Measurements from ENCODE around the gene PDGFC. TPM values are rescaled to one million over a fixed set of nuclear protein-coding genes. Genes with fewer than 3 reads are reported as not detected.

PDGFC gene
- total and polyA plus RNA-seq, 2 of the 8 experiments (the other 6 are each of a cell fraction or from before 2014, with no cell fraction given): 0.65 to 2.7 TPM

DNA sequence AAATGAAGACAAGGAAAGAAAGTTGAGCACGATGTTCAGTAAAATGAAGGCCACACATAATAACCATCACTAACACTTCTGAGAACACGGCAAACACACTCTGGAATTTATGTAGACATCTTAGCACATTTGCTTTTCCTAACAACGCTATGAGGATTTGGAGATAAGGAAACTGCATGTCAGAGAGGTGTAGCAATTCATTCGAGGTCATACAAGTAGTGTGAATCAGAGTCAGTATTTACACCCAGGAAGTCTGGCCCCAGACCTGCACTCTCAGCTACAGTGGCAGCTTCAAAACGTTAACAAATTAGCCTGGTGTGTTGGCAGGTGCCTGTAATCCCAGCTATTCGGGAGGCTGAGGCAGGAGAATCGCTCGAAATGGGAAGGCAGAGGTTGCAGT, 253.4 kb downstream of the PDGFC start:
- no peaks in the 10 kb centered on the region for H3K79me1 ChIP-seq (ENCODE audit: low read depth, low read length)
- no peak overlapping the region for H4K5ac ChIP-seq (ENCODE audit: insufficient read length, low read depth, low read length)
- H2BK120ac ChIP-seq (replicated peaks; ENCODE audit: low read depth, low read length): no peak overlapping the region
- H3K4ac ChIP-seq (replicated peaks; ENCODE audit: insufficient read length, low read depth, low read length): no peak overlapping the region
- H3K4me3 ChIP-seq (ENCODE audit: extremely low read depth in 1 of 4, insufficient read depth in 2 of 4, low read depth in 3 of 4, low read length in 4 of 4): no peak overlapping the region
- no peak overlapping the region for H3K23ac ChIP-seq (ENCODE audit: insufficient read length)
- no peak overlapping the region for H2BK15ac ChIP-seq (ENCODE audit: low read length)
- no peak overlapping the region for H2AK5ac ChIP-seq (ENCODE audit: low read depth, low read length)
- H2BK12ac ChIP-seq (ENCODE audit: low read depth, low read length): no peak overlapping the region
- H4K20me1 ChIP-seq (replicated peaks in 1 of 2; ENCODE audit: control insufficient read depth in 1 of 2, insufficient read depth in 2 of 2, low read length in 2 of 2): no peaks in the 10 kb centered on the region
- H3K56ac ChIP-seq (replicated peaks; ENCODE audit: insufficient read length, low read depth, low read length): no peak overlapping the region
- H3K4me1 ChIP-seq (replicated peaks in 1 of 4; ENCODE audit: control insufficient read depth in 3 of 4, insufficient read depth in 4 of 4, low read length in 3 of 4): no peaks in the 10 kb centered on the region
- H3K27ac ChIP-seq (ENCODE audit: low read depth, low read length): no peak overlapping the region
- DNase-seq (ENCODE audit: low read depth in 1 of 2, low spot score in 2 of 2) (no peak), FAIRE-seq (no peak)
- no peak overlapping the region for H3K9ac ChIP-seq (replicated peaks in 1 of 4; ENCODE audit: extremely low read depth in 1 of 4, low read depth in 3 of 4, low read length in 3 of 4)
- no peaks in the 10 kb centered on the region for H3K27me3 ChIP-seq (replicated peaks in 1 of 4; ENCODE audit: control insufficient read depth in 3 of 4, extremely low read depth in 1 of 4, insufficient read depth in 3 of 4, low read length in 3 of 4)
- WGBS, 2 experiments (ENCODE audit: extremely low coverage in 1 of 2, insufficient coverage in 1 of 2, insufficient read length in 1 of 2, insufficient replicate concordance in 2 of 2, low coverage in 1 of 2, low lambda C conversion rate in 2 of 2, missing lambda C conversion rate in 1 of 2): 85% methylated on average over 8 of the region's 8 CpGs; no CpG with 5 or more reads in 1 of the 2 experiments
- H2BK20ac ChIP-seq (ENCODE audit: low read length): no peak overlapping the region
- no peak overlapping the region for H3K4me2 ChIP-seq (ENCODE audit: insufficient read depth in 1 of 2, low read depth in 2 of 2, low read length in 2 of 2)
- H3K9me3 ChIP-seq (ENCODE audit: insufficient read depth in 2 of 2, low read depth in 1 of 2, low read length in 1 of 2): no peaks in the 10 kb centered on the region
- H3K18ac ChIP-seq (ENCODE audit: extremely low read depth, low read length): no peak overlapping the region
- H4K91ac ChIP-seq (replicated peaks; ENCODE audit: insufficient read length, low read length): no peak overlapping the region
- no peaks in the 10 kb centered on the region for H3K36me3 ChIP-seq (ENCODE audit: control insufficient read depth in 2 of 4, insufficient read depth in 4 of 4, low read length in 3 of 4)
- no peaks in the 10 kb centered on the region for H3K23me2 ChIP-seq (ENCODE audit: low read depth, low read length)
- H3K14ac ChIP-seq (ENCODE audit: insufficient read length): no peak overlapping the region
- ChIA-PET POLR2A (ENCODE audit: partially characterized antibody) (no interaction called here), CTCF (ENCODE audit: partially characterized antibody) (no interaction called here)
- H4K8ac ChIP-seq (ENCODE audit: extremely low read depth, insufficient read depth, low read length): no peak overlapping the region
- no peak overlapping the region for H2BK5ac ChIP-seq (ENCODE audit: low read depth, low read length)
- H3K79me2 ChIP-seq (ENCODE audit: control insufficient read depth in 1 of 2, insufficient read depth in 2 of 2, low read length in 2 of 2): no peaks in the 10 kb centered on the region
- no peak overlapping the region for H2AFZ ChIP-seq (ENCODE audit: low read length)
- TF ChIP-seq KDM5A (IDR thresholded peaks at IDR 0.05; ENCODE audit: low read length) (no peak), POU5F1 (IDR thresholded peaks at IDR 0.05; ENCODE audit: low read depth, low read length) (no peak), SP2 (IDR thresholded peaks at IDR 0.05; ENCODE audit: low read length) (no peak), CBX5 (IDR thresholded peaks at IDR 0.05; ENCODE audit: low read depth, low read length) (no peak), GABPA (IDR thresholded peaks at IDR 0.05; ENCODE audit: borderline replicate concordance, insufficient read depth, low read length) (no peak), SIN3A (conservative IDR thresholded peaks at IDR 0.05 in 1 of 2, IDR thresholded peaks at IDR 0.05 in 1 of 2; ENCODE audit: low read depth in 1 of 2, low read length in 2 of 2) (no peak), TEAD4 (IDR thresholded peaks at IDR 0.05; ENCODE audit: low read depth, low read length) (no peak), SP1 (IDR thresholded peaks at IDR 0.05; ENCODE audit: low read depth, low read length) (no peak), SUZ12 (IDR thresholded peaks at IDR 0.05; ENCODE audit: low read length) (no peak), CTBP2 (IDR thresholded peaks at IDR 0.05; ENCODE audit: borderline replicate concordance, insufficient read depth, insufficient read length, low read length) (no peak), EGR1 (IDR thresholded peaks at IDR 0.05; ENCODE audit: borderline replicate concordance, low read depth, low read length) (no peak), TAF1 (IDR thresholded peaks at IDR 0.05; ENCODE audit: low read depth, low read length) (no peak)
- TF ChIP-seq, protein P1, sequence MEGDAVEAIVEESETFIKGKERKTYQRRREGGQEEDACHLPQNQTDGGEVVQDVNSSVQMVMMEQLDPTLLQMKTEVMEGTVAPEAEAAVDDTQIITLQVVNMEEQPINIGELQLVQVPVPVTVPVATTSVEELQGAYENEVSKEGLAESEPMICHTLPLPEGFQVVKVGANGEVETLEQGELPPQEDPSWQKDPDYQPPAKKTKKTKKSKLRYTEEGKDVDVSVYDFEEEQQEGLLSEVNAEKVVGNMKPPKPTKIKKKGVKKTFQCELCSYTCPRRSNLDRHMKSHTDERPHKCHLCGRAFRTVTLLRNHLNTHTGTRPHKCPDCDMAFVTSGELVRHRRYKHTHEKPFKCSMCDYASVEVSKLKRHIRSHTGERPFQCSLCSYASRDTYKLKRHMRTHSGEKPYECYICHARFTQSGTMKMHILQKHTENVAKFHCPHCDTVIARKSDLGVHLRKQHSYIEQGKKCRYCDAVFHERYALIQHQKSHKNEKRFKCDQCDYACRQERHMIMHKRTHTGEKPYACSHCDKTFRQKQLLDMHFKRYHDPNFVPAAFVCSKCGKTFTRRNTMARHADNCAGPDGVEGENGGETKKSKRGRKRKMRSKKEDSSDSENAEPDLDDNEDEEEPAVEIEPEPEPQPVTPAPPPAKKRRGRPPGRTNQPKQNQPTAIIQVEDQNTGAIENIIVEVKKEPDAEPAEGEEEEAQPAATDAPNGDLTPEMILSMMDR (IDR thresholded peaks at IDR 0.05; ENCODE audit: control extremely low read depth in 1 of 3, insufficient read depth in 1 of 3, low read depth in 1 of 3, low read length in 3 of 3): no peak
